ENCODE results near the gene CT55. TPM values are rescaled to one million over a fixed set of nuclear protein-coding genes. Genes with fewer than 3 reads are reported as not detected.

Gene CT55
- total and polyA plus RNA-seq, 2 of the 4 experiments (the other 2 are of a cell fraction): not detected

DNA sequence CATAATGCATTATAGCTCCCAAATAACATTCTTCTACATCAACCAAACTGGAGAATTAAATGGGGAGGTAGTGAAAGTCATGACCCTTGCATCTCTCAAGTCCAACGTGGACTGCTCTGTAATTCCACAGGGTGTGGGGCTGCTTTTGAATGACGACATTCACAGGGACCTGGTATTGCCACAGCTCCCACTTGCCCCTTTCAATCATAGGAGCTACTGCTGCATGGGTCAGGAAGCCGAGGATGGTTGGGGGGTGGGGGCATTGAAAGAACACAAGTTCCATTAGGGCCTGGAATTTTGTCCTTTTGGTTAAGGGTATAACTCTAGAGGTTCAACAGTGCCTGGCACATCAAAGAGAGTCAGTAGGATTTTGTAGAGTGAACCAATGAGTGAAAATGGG is 7.4 kb upstream of the CT55 start:
- H4K5ac ChIP-seq (ENCODE audit: low read depth, low read length): no peak overlapping the region
- dilution Hi-C loops (cut with HindIII; ENCODE audit: low sequenced_read_pairs, unreplicated experiment): no loop called here
- ChIA-PET POLR2A (ENCODE audit: unreplicated experiment) (interaction anchor here (0.6 kb wide), 1 partner anchor 847 kb away, joined by 4 read pairs; no protein-coding TSS in a partner anchor), CTCF (no interaction called here)
- H3K36me3 ChIP-seq (ENCODE audit: control insufficient read depth, insufficient read depth, low read length): no peaks in the 10 kb centered on the region
- in situ Hi-C loops (cut with MboI; ENCODE audit: low sequenced_read_pairs): no loop called here
- H3K4me3 ChIP-seq (ENCODE audit: insufficient read depth, low read depth, low read length): no peak overlapping the region
- no peak overlapping the region for H2AFZ ChIP-seq (replicated peaks; ENCODE audit: low read length, poor library complexity)
- no peak overlapping the region for H3K18ac ChIP-seq (ENCODE audit: low read depth, low read length)
- H2BK20ac ChIP-seq (ENCODE audit: low read depth, low read length): no peak overlapping the region
- H4K91ac ChIP-seq (ENCODE audit: insufficient read depth, low read depth, low read length): no peak overlapping the region
- H2AK5ac ChIP-seq (ENCODE audit: low read depth, low read length): no peak overlapping the region
- ATAC-seq (ENCODE audit: low read depth) (no peak), DNase-seq (no peak)
- no peaks in the 10 kb centered on the region; the same call in 1 of the 2 replicates for H3K27me3 ChIP-seq (ENCODE audit: control insufficient read depth, insufficient read depth, low read length)
- H3K9me3 ChIP-seq (ENCODE audit: control insufficient read depth, insufficient read depth, low read length): no peaks in the 10 kb centered on the region
- no CpG with 5 or more reads among the region's 3 CpGs for WGBS, 2 experiments (ENCODE audit: extremely low coverage in 2 of 2, insufficient read length in 1 of 2)
- H3K9ac ChIP-seq (ENCODE audit: low read depth, low read length): no peak overlapping the region
- H4K20me1 ChIP-seq (ENCODE audit: insufficient read depth, low read length): no peaks in the 10 kb centered on the region
- H3K4me1 ChIP-seq (ENCODE audit: control insufficient read depth, insufficient read depth, low read length): no peaks in the 10 kb centered on the region
- intact Hi-C loops (cut with micrococcal nuclease): no loop called here
- no peak overlapping the region for H2AK9ac ChIP-seq (replicated peaks; ENCODE audit: low read depth, low read length, poor library complexity)
- no peak overlapping the region for H3K4ac ChIP-seq (ENCODE audit: low read depth, low read length)
- no peak for TF ChIP-seq MXI1 (IDR thresholded peaks at IDR 0.05; ENCODE audit: borderline replicate concordance, low read depth, low read length)
- no peak for TF ChIP-seq RAD21 (IDR thresholded peaks at IDR 0.05; ENCODE audit: low read length)
- no peak for TF ChIP-seq POLR2A (IDR thresholded peaks at IDR 0.05; ENCODE audit: low read depth, low read length)
- no peak for TF ChIP-seq BHLHE40 (IDR thresholded peaks at IDR 0.05; ENCODE audit: low read depth, low read length)
- no peak for TF ChIP-seq MAZ (IDR thresholded peaks at IDR 0.05; ENCODE audit: borderline replicate concordance, low read depth, low read length)
- TF ChIP-seq MAFK (IDR thresholded peaks at IDR 0.05; ENCODE audit: low read depth, low read length): no peak
- no peak for TF ChIP-seq SMC3 (IDR thresholded peaks at IDR 0.05; ENCODE audit: low read depth, low read length)
- TF ChIP-seq NFE2L2 (IDR thresholded peaks at IDR 0.05; ENCODE audit: low read depth, low read length): no peak
- TF ChIP-seq CHD1 (IDR thresholded peaks at IDR 0.05; ENCODE audit: low read depth, low read length): no peak
- TF ChIP-seq RFX5 (IDR thresholded peaks at IDR 0.05; ENCODE audit: low read depth, low read length): no peak
- TF ChIP-seq RCOR1 (IDR thresholded peaks at IDR 0.05; ENCODE audit: insufficient replicate concordance, low read length): no peak
- TF ChIP-seq CEBPB (IDR thresholded peaks at IDR 0.05; ENCODE audit: low read depth, low read length): no peak
- H3K23ac ChIP-seq (ENCODE audit: low read depth, low read length): no peak overlapping the region
- no peak overlapping the region for H2BK120ac ChIP-seq (ENCODE audit: low read depth, low read length)
- H2BK15ac ChIP-seq (ENCODE audit: low read depth, low read length): no peak overlapping the region
- H3K9me1 ChIP-seq (ENCODE audit: insufficient read depth, low read length): no peaks in the 10 kb centered on the region
- H4K8ac ChIP-seq (ENCODE audit: low read depth in 2 of 2, low read length in 2 of 2): no peak overlapping the region
- H3K4me2 ChIP-seq (ENCODE audit: low read depth, low read length): no peak overlapping the region
- no peak overlapping the region for H3K27ac ChIP-seq (ENCODE audit: insufficient read depth, low read length)
- H3K79me1 ChIP-seq (ENCODE audit: low read depth in 1 of 2, low read length in 2 of 2): no peaks in the 10 kb centered on the region
- no peak overlapping the region for H2BK5ac ChIP-seq (ENCODE audit: low read depth, low read length, poor library complexity, severe bottlenecking)
- H3K14ac ChIP-seq (replicated peaks; ENCODE audit: low read depth, low read length): no peak overlapping the region
- H3K56ac ChIP-seq (ENCODE audit: extremely low read depth, insufficient read depth, low read length): no peak overlapping the region
- no TSS peak for BruUV-seq (replicated peaks)

All from IMR-90 (cell line).